HFF-Myc (cell line): ENCODE results near the gene NEK8.

Experiments used
- DNase-seq: peaks from one replicate; pipeline ENCODE4 v3.0.0-alpha.2; 2011; ENCODE audit warnings: low read depth; ENCODE audit errors: extremely low read depth
- H3K4me3 ChIP-seq: replicated peaks from 2 replicates; pipeline ENCODE4 v1.5.1; 2011; ENCODE audit warnings: low read depth, mild to moderate bottlenecking, control low read depth, low read length
- CTCF ChIP-seq: IDR thresholded peaks from 2 replicates; pipeline ENCODE4 v1.5.1; 2012; ENCODE audit warnings: mild to moderate bottlenecking, low read depth, low read length, control low read depth; ENCODE audit errors: missing control alignments

The NEK8 gene

GRCh38 chr17:28760601-28761562 is 32.3 kb downstream of the NEK8 start:
- H3K4me3 ChIP-seq: no peak overlapping the region
- no peak for TF ChIP-seq CTCF
- DNase-seq: no peak

GRCh38 chr17:28763137-28763799 is 34.7 kb downstream of the NEK8 start:
- no peak for DNase-seq
- TF ChIP-seq CTCF: no peak

GRCh38 chr17:28763804-28764266 is 35.2 kb downstream of the NEK8 start:
- TF ChIP-seq CTCF: peak; percentile 86
- peak; percentile 73 for DNase-seq
- no peak overlapping the region for H3K4me3 ChIP-seq

More at GRCh38 chr17:28763137-28763799, 34.7 kb downstream of the NEK8 start:
- no peak overlapping the region for H3K4me3 ChIP-seq

GRCh38 chr17:28765038-28765437 is 36.5 kb downstream of the NEK8 start:
- DNase-seq: no peak
- TF ChIP-seq CTCF: no peak
- no peak overlapping the region for H3K4me3 ChIP-seq

- DNase-seq: no peak
- no peak for TF ChIP-seq CTCF
- H3K4me3 ChIP-seq: no peak overlapping the region
Measured at GRCh38 chr17:28773736-28774135, 45.1 kb downstream of the NEK8 start.

- H3K4me3 ChIP-seq: no peak overlapping the region
- no peak for TF ChIP-seq CTCF
- DNase-seq: no peak
Measured at GRCh38 chr17:28774206-28774605, 45.6 kb downstream of the NEK8 start.
